ENCODE data around the gene MTMR11. TPM values are rescaled to one million over a fixed set of nuclear protein-coding genes. Genes with fewer than 3 reads are reported as not detected.

Gene MTMR11
- total RNA-seq, 1 experiment from 2014 or later, result 6.5 TPM

DNA sequence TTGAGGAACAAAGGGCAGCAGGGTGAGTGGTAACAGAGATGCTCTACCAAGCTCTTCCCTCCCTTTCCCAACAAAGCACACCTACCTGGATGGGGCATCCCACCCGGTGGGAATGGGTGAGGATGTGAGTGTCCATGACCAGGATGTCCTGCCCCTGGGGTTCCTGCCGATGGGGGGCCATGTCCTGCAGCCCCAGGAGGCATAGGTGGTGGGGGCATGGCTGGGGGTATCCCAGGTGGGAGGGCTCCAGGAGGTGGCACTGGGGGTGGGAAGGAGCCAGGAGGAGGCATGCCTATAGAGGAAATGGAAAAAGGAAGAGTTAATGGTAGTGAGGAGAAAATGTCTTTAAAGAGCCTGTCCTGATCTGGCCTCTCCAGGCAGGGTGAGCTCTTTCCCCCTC lies 10.9 kb downstream of the MTMR11 start:
- Histone ChIP-seq H3K27me3 (replicated peaks; ENCODE audit: insufficient read depth, low read depth, low read length, poor library complexity) (no peaks in the 10 kb centered on the region), H3K4me3 (ENCODE audit: low read depth, low read length, poor library complexity, severe bottlenecking) (no peak overlapping the region), H3K9me3 (ENCODE audit: low read depth, low read length, poor library complexity, severe bottlenecking) (no peaks in the 10 kb centered on the region), H3K36me3 (ENCODE audit: insufficient read depth, low read length, poor library complexity, severe bottlenecking) (peaks cover 46% of the 10 kb centered on the region), H3K4me1 (ENCODE audit: insufficient read depth, low read length, poor library complexity, severe bottlenecking) (peaks cover 22% of the 10 kb centered on the region), H3K27ac (ENCODE audit: low read depth, low read length, poor library complexity, severe bottlenecking) (no peak overlapping the region)
- TF ChIP-seq, protein P1, sequence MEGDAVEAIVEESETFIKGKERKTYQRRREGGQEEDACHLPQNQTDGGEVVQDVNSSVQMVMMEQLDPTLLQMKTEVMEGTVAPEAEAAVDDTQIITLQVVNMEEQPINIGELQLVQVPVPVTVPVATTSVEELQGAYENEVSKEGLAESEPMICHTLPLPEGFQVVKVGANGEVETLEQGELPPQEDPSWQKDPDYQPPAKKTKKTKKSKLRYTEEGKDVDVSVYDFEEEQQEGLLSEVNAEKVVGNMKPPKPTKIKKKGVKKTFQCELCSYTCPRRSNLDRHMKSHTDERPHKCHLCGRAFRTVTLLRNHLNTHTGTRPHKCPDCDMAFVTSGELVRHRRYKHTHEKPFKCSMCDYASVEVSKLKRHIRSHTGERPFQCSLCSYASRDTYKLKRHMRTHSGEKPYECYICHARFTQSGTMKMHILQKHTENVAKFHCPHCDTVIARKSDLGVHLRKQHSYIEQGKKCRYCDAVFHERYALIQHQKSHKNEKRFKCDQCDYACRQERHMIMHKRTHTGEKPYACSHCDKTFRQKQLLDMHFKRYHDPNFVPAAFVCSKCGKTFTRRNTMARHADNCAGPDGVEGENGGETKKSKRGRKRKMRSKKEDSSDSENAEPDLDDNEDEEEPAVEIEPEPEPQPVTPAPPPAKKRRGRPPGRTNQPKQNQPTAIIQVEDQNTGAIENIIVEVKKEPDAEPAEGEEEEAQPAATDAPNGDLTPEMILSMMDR (conservative IDR thresholded peaks at IDR 0.05; ENCODE audit: low read depth, low read length), result no peak
- TF ChIP-seq EZH2 (IDR thresholded peaks at IDR 0.05; ENCODE audit: borderline replicate concordance, low read depth, low read length, poor library complexity, severe bottlenecking), result no peak
- ChIA-PET CTCF (no interaction called here), POLR2A (ENCODE audit: low non-redundant PET) (no interaction called here)
- BruUV-seq (replicated peaks), result no TSS peak
- intact Hi-C loops (cut with micrococcal nuclease; ENCODE audit: unreplicated experiment), result no loop called here
- no peak for DNase-seq (ENCODE audit: low spot score)

GRCh38 chr1:149925345-149925744 lies 11.3 kb downstream of the MTMR11 start:
- peaks cover 46% of the 10 kb centered on the region for H3K36me3 ChIP-seq (ENCODE audit: insufficient read depth, low read length, poor library complexity, severe bottlenecking)
- no peak overlapping the region for H3K27ac ChIP-seq (ENCODE audit: low read depth, low read length, poor library complexity, severe bottlenecking)
- no peaks in the 10 kb centered on the region for H3K9me3 ChIP-seq (ENCODE audit: low read depth, low read length, poor library complexity, severe bottlenecking)
- no peak overlapping the region for H3K4me3 ChIP-seq (ENCODE audit: low read depth, low read length, poor library complexity, severe bottlenecking)
- no peaks in the 10 kb centered on the region for H3K27me3 ChIP-seq (replicated peaks; ENCODE audit: insufficient read depth, low read depth, low read length, poor library complexity)
- peaks cover 22% of the 10 kb centered on the region for H3K4me1 ChIP-seq (ENCODE audit: insufficient read depth, low read length, poor library complexity, severe bottlenecking)
- DNase-seq (ENCODE audit: low spot score), result no peak
- intact Hi-C loops (cut with micrococcal nuclease; ENCODE audit: unreplicated experiment), result no loop called here
- no peak for TF ChIP-seq EZH2 (IDR thresholded peaks at IDR 0.05; ENCODE audit: borderline replicate concordance, low read depth, low read length, poor library complexity, severe bottlenecking)
- TF ChIP-seq, protein P1 (conservative IDR thresholded peaks at IDR 0.05; ENCODE audit: low read depth, low read length), result no peak
- BruUV-seq (replicated peaks), result no TSS peak
- CTCF ChIA-PET, result no interaction called here
- POLR2A ChIA-PET (ENCODE audit: low non-redundant PET), result no interaction called here

DNA sequence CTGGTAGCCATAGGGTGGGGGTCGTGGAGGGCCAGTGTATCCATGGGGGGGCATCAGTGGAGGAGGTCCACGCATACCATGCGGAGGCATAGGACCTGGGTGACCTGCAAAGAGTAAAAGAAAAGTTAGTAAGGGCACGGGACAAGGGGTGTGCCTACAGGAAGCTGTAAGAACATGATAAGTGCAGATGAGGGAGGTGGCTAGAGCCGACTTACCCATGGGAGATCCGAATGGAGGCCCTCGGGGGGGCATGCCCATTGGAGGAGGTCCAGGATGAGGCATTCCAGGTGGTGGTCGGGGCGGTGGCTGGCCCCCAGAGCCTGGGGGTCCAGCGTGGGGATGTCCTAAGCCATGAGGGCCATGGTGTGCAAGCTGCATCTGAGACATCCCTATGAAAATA lies 13.1 kb downstream of the MTMR11 start:
- no peaks in the 10 kb centered on the region for H3K27me3 ChIP-seq (replicated peaks; ENCODE audit: insufficient read depth, low read depth, low read length, poor library complexity)
- no peaks in the 10 kb centered on the region for H3K9me3 ChIP-seq (ENCODE audit: low read depth, low read length, poor library complexity, severe bottlenecking)
- H3K27ac ChIP-seq (ENCODE audit: low read depth, low read length, poor library complexity, severe bottlenecking), result no peak overlapping the region
- H3K4me1 ChIP-seq (ENCODE audit: insufficient read depth, low read length, poor library complexity, severe bottlenecking), result peaks cover 21% of the 10 kb centered on the region
- intact Hi-C loops (cut with micrococcal nuclease; ENCODE audit: unreplicated experiment), result no loop called here
- no peak for DNase-seq (ENCODE audit: low spot score)
- POLR2A ChIA-PET (ENCODE audit: low non-redundant PET), result no interaction called here
- peaks cover 46% of the 10 kb centered on the region for H3K36me3 ChIP-seq (ENCODE audit: insufficient read depth, low read length, poor library complexity, severe bottlenecking)
- no TSS peak for BruUV-seq (replicated peaks)
- CTCF ChIA-PET, result no interaction called here
- TF ChIP-seq, protein P1 (conservative IDR thresholded peaks at IDR 0.05; ENCODE audit: low read depth, low read length), result no peak
- H3K4me3 ChIP-seq (ENCODE audit: low read depth, low read length, poor library complexity, severe bottlenecking), result no peak overlapping the region
